H9 (cell line): ENCODE results near the gene TSPAN31. TPM values are rescaled to one million over a fixed set of nuclear protein-coding genes. Genes with fewer than 3 reads are reported as not detected.

ENCODE experiments used
- DNase-seq: peaks from one replicate; pipeline ENCODE4 v3.0.0-alpha.2; 2017
- H2AFZ ChIP-seq: one replicate; pipeline ENCODE4 v1.6.1; 2013; ENCODE audit warnings: mild to moderate bottlenecking, low read length, control low read depth, moderate library complexity
- H2AK5ac ChIP-seq: 2 replicates; pipeline ENCODE4 v1.6.1; 2013; ENCODE audit warnings: low read length, control low read depth, mixed read lengths; ENCODE audit not compliant: insufficient read length
- H2BK120ac ChIP-seq: one replicate; pipeline ENCODE4 v1.6.1; 2013; ENCODE audit warnings: low read depth, mild to moderate bottlenecking, low read length, control low read depth, inconsistent platforms; ENCODE audit not compliant: poor library complexity, severe bottlenecking
- H2BK12ac ChIP-seq: 2 replicates; pipeline ENCODE4 v1.6.1; 2013; ENCODE audit warnings: low read length, control low read depth, mixed read lengths, low read depth; ENCODE audit not compliant: insufficient read length
- H2BK15ac ChIP-seq: 2 replicates; pipeline ENCODE4 v1.6.1; 2013; ENCODE audit warnings: low read depth, low read length, control low read depth
- H2BK20ac ChIP-seq: one replicate; pipeline ENCODE4 v1.6.1; 2013; ENCODE audit warnings: low read depth, mild to moderate bottlenecking, low read length, control low read depth, inconsistent platforms; ENCODE audit not compliant: poor library complexity, severe bottlenecking
- H2BK5ac ChIP-seq: 2 replicates; pipeline ENCODE4 v1.6.1; 2013; ENCODE audit warnings: low read length, control low read depth, mixed read lengths; ENCODE audit not compliant: insufficient read length
- H3K14ac ChIP-seq: 2 replicates; pipeline ENCODE4 v1.6.1; 2013; ENCODE audit warnings: low read length, control low read depth; ENCODE audit not compliant: insufficient read depth
- H3K18ac ChIP-seq: 2 replicates; pipeline ENCODE4 v1.6.1; 2013; ENCODE audit warnings: low read depth, mild to moderate bottlenecking, mixed read lengths, low read length, control low read depth; ENCODE audit not compliant: insufficient read length
- H3K23ac ChIP-seq: 2 replicates; pipeline ENCODE4 v1.6.1; 2013; ENCODE audit warnings: low read length, control low read depth, mixed read lengths, low read depth; ENCODE audit not compliant: insufficient read length
- H3K23me2 ChIP-seq: 2 replicates; pipeline ENCODE4 v1.6.1; 2013; ENCODE audit warnings: low read depth, mild to moderate bottlenecking, mixed read lengths, low read length, control low read depth; ENCODE audit not compliant: insufficient read length, poor library complexity, severe bottlenecking
- H3K27ac ChIP-seq: 2 replicates; pipeline ENCODE4 v1.5.1; 2013; ENCODE audit warnings: low read length, control low read depth, mixed read lengths, low read depth; ENCODE audit not compliant: insufficient read length
- H3K27me3 ChIP-seq: 2 replicates; pipeline ENCODE4 v1.6.1; 2013; ENCODE audit warnings: low read length, control low read depth, inconsistent platforms; ENCODE audit not compliant: insufficient read depth
- H3K4ac ChIP-seq: 2 replicates; pipeline ENCODE4 v1.6.1; 2013; ENCODE audit warnings: low read depth, mild to moderate bottlenecking, control low read depth, inconsistent platforms, low read length, moderate library complexity
- H3K4me1 ChIP-seq: 2 replicates; pipeline ENCODE4 v1.6.1; 2013; ENCODE audit warnings: low read length, control low read depth, inconsistent platforms; ENCODE audit not compliant: insufficient read depth
- H3K4me2 ChIP-seq: 2 replicates; pipeline ENCODE4 v1.6.1; 2013; ENCODE audit warnings: low read length, control low read depth, mixed read lengths; ENCODE audit not compliant: insufficient read length, insufficient read depth
- H3K56ac ChIP-seq: 2 replicates; pipeline ENCODE4 v1.6.1; 2013; ENCODE audit warnings: low read depth, mild to moderate bottlenecking, mixed read lengths, low read length, control low read depth; ENCODE audit not compliant: insufficient read length
- H3K79me1 ChIP-seq: 2 replicates; pipeline ENCODE4 v1.6.1; 2013; ENCODE audit warnings: low read depth, mild to moderate bottlenecking, moderate library complexity, low read length, control low read depth, inconsistent platforms; ENCODE audit not compliant: insufficient read depth, poor library complexity, severe bottlenecking
- H3K79me2 ChIP-seq: 2 replicates; pipeline ENCODE4 v1.6.1; 2013; ENCODE audit warnings: low read length, control low read depth, inconsistent platforms; ENCODE audit not compliant: insufficient read depth
- H3K9ac ChIP-seq: 2 replicates; pipeline ENCODE4 v1.6.1; 2013; ENCODE audit warnings: low read length, control low read depth, mixed read lengths; ENCODE audit not compliant: insufficient read length; ENCODE audit errors: extremely low read depth
- H3K9me3 ChIP-seq: one replicate; pipeline ENCODE4 v1.6.1; 2013; ENCODE audit warnings: low read depth, low read length, inconsistent platforms; ENCODE audit not compliant: control insufficient read depth
- H3T11ph ChIP-seq: one replicate; pipeline ENCODE4 v1.6.1; 2013; ENCODE audit warnings: mild to moderate bottlenecking, low read length, control low read depth, inconsistent platforms
- H4K20me1 ChIP-seq: one replicate; pipeline ENCODE4 v1.6.1; 2013; ENCODE audit not compliant: control insufficient read depth, insufficient read length, insufficient read depth
- H4K5ac ChIP-seq: 2 replicates; pipeline ENCODE4 v1.6.1; 2013; ENCODE audit warnings: low read depth, mild to moderate bottlenecking, mixed read lengths, low read length, control low read depth; ENCODE audit not compliant: insufficient read length
- H4K8ac ChIP-seq: replicated peaks from 2 replicates; pipeline ENCODE4 v1.6.1; 2013; ENCODE audit warnings: low read length, control low read depth, mixed read lengths, low read depth; ENCODE audit not compliant: insufficient read length
- H4K91ac ChIP-seq: 2 replicates; pipeline ENCODE4 v1.6.1; 2013; ENCODE audit warnings: low read depth, mild to moderate bottlenecking, moderate library complexity, mixed read lengths, low read length, control low read depth; ENCODE audit not compliant: insufficient read length
- H3K27ac Mint-ChIP-seq, 3 experiments: 2 replicates in 2 of 3; 3 replicates in 1 of 3; pipeline ENCODE4 v1.8.0; 2020 to 2021; ENCODE audit warnings: mixed read lengths in 3 of 3, mild to moderate bottlenecking in 1 of 3, moderate library complexity in 1 of 3
- H3K27me3 Mint-ChIP-seq: 2 replicates; pipeline ENCODE4 v1.8.0; 2021; ENCODE audit warnings: low read depth, mild to moderate bottlenecking, moderate library complexity, mixed read lengths
- H3K36me3 Mint-ChIP-seq, 3 experiments: 2 replicates in 2 of 3; 3 replicates in 1 of 3; pipeline ENCODE4 v1.8.0; 2020 to 2021; ENCODE audit warnings: low read depth in 3 of 3, mixed read lengths in 3 of 3; ENCODE audit not compliant: insufficient read depth in 1 of 3
- H3K4me1 Mint-ChIP-seq, 2 experiments: 2 replicates each; pipeline ENCODE4 v1.8.0; 2020; ENCODE audit warnings: mixed read lengths in 2 of 2
- H3K4me3 Mint-ChIP-seq, 2 experiments: 2 replicates in 1 of 2; 3 replicates in 1 of 2; pipeline ENCODE4 v1.8.0; 2020 to 2021; ENCODE audit warnings: mild to moderate bottlenecking in 2 of 2, mixed read lengths in 2 of 2, moderate library complexity in 1 of 2
- H3K9me3 Mint-ChIP-seq, 2 experiments: 2 replicates in 1 of 2; 3 replicates in 1 of 2; pipeline ENCODE4 v1.8.0; 2020; ENCODE audit warnings: mild to moderate bottlenecking in 2 of 2, mixed read lengths in 2 of 2, moderate library complexity in 1 of 2
- WGBS: extraction: QIAGEN DNeasy Blood & Tissue Kit; methylation state at CpG from one replicate; pipeline ENCODE4 v1.1.7; 2013; ENCODE audit warnings: missing lambda C conversion rate, low lambda C conversion rate, mixed read lengths; ENCODE audit not compliant: insufficient read length; ENCODE audit errors: extremely low coverage; 5-methylcytosine and 5-hydroxymethylcytosine counted together
- total RNA-seq: library from RNA; stranded (reverse); gene quantifications from 2 replicates; pipeline ENCODE4 v1.2.1, GENCODE V29; 2021
- TF ChIP-seq, protein P1 (sequence below): fragments of 200-600 bp; sonication (generic); conservative IDR thresholded peaks from 3 replicates; pipeline ENCODE4 v1.8.0; 2021; ENCODE audit warnings: antibody characterized with exemption, mild to moderate bottlenecking

Gene TSPAN31
- total RNA-seq, 1 experiment from 2014 or later = 20.0 TPM

DNA sequence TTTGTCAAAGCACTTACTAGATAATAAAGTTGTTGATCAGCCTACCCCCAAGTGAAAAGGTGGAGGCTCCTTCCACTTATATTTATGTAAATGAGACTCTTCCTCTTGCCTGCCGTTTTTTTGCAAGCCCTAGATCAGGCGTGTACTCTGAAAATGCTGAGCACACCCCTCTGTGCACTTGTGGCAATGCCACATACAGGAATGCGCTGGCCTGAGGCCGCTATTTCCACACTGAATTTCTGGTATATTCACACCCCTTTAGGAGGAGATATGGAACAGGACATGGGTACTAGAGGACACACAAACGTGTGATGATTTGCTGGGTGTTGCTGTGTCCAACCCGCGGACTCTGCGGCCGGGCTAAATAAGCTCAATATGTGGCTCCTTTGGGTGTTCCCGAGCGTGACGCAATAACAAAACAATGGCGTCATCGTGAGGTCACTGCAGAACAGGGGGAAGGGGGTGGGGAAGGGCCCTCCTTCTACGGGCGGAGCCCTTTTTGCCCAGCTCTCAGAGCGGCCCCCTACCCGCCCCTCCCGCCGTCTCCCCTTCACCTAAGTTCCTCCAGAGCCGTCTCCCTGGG is 554 bp upstream of the TSPAN31 start:
- Histone ChIP-seq H3K4me1 (peaks cover 2% of the 10 kb centered on the region; the same call in 1 of the 2 replicates), H3K27ac (peak overlapping the region; percentile 4), H3K14ac (peak overlapping the region; percentile 21; the same call in 1 of the 2 replicates), H4K8ac (no peak overlapping the region), H2AFZ (no peak overlapping the region), H2BK5ac (no peak overlapping the region), H2AK5ac (no peak overlapping the region), H2BK20ac (no peak overlapping the region), H4K91ac (no peak overlapping the region), H4K20me1 (no peaks in the 10 kb centered on the region), H3K9me3 (no peaks in the 10 kb centered on the region), H3K56ac (no peak overlapping the region), H3K9ac (no peak overlapping the region), H3K18ac (peak overlapping the region; percentile 21), H2BK12ac (no peak overlapping the region), H3K79me1 (no peaks in the 10 kb centered on the region), H3K79me2 (no peaks in the 10 kb centered on the region), H3T11ph (no peak overlapping the region), H3K23ac (no peak overlapping the region), H4K5ac (no peak overlapping the region), H2BK15ac (no peak overlapping the region), H3K23me2 (peaks cover 4% of the 10 kb centered on the region), H3K4ac (no peak overlapping the region), H3K27me3 (peaks cover 22% of the 10 kb centered on the region), H3K4me2 (peak overlapping the region; percentile 70), H2BK120ac (no peak overlapping the region)
- H3K27ac Mint-ChIP-seq = peak overlapping the region; percentile 97 to 99 (median 99)
- peaks cover 17 to 20% of the 10 kb centered on the region in 2 experiments for H3K4me1 Mint-ChIP-seq
- H3K4me3 Mint-ChIP-seq = peak overlapping the region; percentile 86 to 92
- H3K9me3 Mint-ChIP-seq = no peaks in the 10 kb centered on the region
- TF ChIP-seq, protein P1, sequence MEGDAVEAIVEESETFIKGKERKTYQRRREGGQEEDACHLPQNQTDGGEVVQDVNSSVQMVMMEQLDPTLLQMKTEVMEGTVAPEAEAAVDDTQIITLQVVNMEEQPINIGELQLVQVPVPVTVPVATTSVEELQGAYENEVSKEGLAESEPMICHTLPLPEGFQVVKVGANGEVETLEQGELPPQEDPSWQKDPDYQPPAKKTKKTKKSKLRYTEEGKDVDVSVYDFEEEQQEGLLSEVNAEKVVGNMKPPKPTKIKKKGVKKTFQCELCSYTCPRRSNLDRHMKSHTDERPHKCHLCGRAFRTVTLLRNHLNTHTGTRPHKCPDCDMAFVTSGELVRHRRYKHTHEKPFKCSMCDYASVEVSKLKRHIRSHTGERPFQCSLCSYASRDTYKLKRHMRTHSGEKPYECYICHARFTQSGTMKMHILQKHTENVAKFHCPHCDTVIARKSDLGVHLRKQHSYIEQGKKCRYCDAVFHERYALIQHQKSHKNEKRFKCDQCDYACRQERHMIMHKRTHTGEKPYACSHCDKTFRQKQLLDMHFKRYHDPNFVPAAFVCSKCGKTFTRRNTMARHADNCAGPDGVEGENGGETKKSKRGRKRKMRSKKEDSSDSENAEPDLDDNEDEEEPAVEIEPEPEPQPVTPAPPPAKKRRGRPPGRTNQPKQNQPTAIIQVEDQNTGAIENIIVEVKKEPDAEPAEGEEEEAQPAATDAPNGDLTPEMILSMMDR = no peak
- WGBS = no CpG with 5 or more reads among the region's 21 CpGs
- DNase-seq = no peak
- H3K27me3 Mint-ChIP-seq = peaks cover 41% of the 10 kb centered on the region
- H3K36me3 Mint-ChIP-seq = peaks cover 14 to 38% (median 33%) of the 10 kb centered on the region in 3 experiments; a peak in 6 of 7 replicates
